ENCODE data around the gene PIK3CA.

The PIK3CA gene

GRCh38 chr3:179289295-179289694 is 141.1 kb downstream of the PIK3CA start:
- Histone ChIP-seq H3K27ac (no peak overlapping the region), H3K27me3 (no peaks in the 10 kb centered on the region), H3K36me3 (no peaks in the 10 kb centered on the region), H3K9me3 (no peaks in the 10 kb centered on the region), H3K4me3 (no peak overlapping the region), H3K4me1 (no peaks in the 10 kb centered on the region)
- no peak for DNase-seq
- no peak for TF ChIP-seq CTCF (IDR thresholded peaks at IDR 0.05)
- intact Hi-C loops (cut with DNase I; ENCODE audit: low total_unique reads), result no loop called here

Measured in tibial artery (tissue), 4 donors.